Measurements from ENCODE around the gene AGT.

DNA sequence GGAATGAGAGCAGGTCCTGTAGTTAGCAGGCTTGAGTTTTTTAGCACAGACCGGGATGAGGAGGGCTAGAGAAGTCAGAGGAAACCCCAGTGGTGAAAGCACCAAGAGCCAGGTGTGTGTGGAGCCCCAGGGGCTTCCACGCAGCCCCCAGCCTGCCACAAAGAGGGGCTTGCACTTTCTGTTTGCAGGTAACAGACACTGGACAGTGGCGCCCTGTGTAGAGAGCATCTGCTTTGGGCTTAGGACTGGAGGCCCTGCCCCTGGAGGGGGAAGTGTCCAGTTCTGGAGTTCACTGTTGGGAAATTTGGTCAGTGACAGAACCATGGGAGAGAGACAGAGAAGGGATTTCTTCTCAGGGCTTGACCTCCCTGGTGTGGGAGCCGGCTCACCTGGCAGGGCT, 19.5 kb downstream of the AGT start:
- TF ChIP-seq GATA2 (IDR thresholded peaks at IDR 0.05; ENCODE audit: low read depth, low read length): no peak
- no peak for TF ChIP-seq GATA3 (IDR thresholded peaks at IDR 0.05; ENCODE audit: low read depth, low read length)
